UCSD-AML1 (cell line): ENCODE measurements around the gene PIK3R4.

Experiments
- DNase-seq: peaks from one replicate; lab custom pipeline; 2025; ENCODE audit not compliant: unreplicated experiment; lab: John Stamatoyannopoulos, UW

Gene PIK3R4

GRCh38 chr3:130741946-130742610 lies 4.6 kb downstream of the PIK3R4 start:
- DNase-seq = no peak

- DNase-seq = no peak
Measured at GRCh38 chr3:130739848-130740247, 6.8 kb downstream of the PIK3R4 start.

DNA sequence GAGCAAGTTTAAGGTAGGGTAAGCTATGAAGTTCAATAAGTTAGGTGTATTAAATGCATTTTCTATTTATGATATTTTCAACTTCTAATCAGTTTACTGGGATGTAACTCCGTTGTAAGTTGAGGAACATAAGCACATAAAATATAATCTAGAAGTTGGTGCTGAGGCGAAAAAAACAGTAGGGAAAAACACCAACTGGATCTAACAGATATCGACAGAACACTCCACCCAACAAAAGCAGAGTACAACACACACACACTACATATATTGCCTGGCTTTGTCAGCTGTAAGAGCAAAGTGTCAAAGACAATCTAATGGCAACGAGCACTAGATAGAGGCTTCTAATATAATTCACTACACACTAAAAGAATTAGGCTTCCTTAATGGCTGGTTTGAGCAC lies 8.4 kb downstream of the PIK3R4 start:
- DNase-seq = no peak

- no peak for DNase-seq
Measured at GRCh38 chr3:130737622-130738021, 9.0 kb downstream of the PIK3R4 start.

DNA sequence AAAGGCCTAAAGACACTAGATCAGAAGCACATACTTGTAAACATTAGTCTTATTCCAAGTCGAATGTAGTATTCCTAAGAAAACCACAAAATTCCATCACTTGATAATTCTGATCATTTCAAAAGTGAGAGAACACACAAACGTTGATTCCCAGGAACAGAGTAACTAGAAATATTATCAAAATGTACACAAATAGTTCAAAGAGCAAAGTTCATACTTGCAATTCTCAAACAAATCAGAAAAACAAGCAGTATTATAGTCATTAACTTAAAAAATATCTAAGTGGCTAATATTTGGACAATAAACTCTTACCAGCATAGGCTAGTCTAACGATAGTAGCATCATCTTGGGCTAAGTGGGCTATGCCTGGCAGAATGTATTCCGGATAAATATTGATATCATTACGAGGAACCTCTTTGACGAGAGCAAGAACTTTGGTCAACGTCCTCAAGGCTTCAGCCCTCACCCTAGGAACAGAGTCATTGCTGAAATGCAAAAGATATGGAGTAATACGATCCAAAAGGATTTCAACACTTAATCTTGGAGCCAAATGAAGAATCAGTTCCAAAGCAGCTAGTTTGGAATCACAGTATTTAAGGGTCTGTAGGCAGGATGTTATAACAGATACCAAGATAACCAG lies 13.3 kb downstream of the PIK3R4 start:
- no peak for DNase-seq

DNA sequence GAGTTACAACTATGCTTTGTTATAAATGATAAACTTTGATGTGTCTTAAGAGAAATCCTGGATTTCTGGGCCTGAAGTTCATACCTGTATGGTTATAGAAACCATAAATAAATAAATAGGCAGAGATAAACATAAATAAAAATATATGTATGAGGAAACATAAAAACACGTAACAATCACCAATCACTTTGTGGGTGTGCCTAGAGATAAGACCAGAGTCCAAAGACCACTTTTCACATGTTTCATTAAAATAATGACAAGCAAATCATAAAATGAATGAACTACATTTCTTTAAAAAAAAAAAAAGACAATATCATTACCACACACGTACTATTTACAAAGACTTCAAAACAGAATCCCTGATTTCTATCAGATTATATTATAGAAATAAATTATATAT lies 14.1 kb downstream of the PIK3R4 start:
- no peak for DNase-seq

- no peak for DNase-seq
Measured at GRCh38 chr3:130731817-130732216, 14.8 kb downstream of the PIK3R4 start.

DNA sequence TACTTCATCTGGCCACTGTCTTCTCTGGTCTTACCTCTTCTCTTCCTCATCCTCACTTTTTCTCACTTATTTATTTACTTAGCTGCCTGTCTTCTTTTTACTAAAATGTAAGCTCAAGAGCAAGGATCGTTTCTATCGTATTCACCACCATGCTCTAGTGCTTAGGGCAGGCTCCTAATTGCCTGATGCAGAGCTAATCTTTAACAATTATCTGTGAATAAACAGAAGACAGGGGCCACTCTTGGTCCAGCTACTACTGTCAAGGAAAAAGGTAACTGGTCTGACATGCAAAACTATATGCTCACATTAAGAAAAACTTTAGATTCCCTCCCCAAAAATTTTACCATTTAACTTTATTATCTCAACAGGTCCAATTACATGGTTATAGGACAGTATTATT lies 17.5 kb downstream of the PIK3R4 start:
- no peak for DNase-seq

GRCh38 chr3:130728037-130728436 lies 18.6 kb downstream of the PIK3R4 start:
- DNase-seq = no peak

GRCh38 chr3:130725746-130726145 lies 20.9 kb downstream of the PIK3R4 start:
- no peak for DNase-seq

DNA sequence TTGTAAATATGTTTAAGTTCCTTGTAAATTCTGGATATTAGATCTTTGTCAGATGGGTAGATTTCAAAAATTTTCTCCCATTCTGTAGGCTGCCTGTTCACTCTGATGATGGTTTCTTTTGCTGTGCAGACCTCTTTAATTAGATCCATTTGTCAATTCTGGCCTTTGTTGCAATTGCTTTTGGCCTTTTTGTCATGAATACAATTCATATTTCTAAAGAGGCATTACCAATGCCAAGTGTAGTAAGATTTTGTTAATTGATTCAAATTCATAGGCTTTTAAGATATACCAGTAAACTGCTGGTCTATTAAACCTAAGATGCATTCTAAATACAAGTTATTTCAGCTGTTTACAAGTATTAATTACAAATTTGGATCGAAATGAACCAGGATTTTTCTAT lies 31.0 kb downstream of the PIK3R4 start:
- no peak for DNase-seq

DNA sequence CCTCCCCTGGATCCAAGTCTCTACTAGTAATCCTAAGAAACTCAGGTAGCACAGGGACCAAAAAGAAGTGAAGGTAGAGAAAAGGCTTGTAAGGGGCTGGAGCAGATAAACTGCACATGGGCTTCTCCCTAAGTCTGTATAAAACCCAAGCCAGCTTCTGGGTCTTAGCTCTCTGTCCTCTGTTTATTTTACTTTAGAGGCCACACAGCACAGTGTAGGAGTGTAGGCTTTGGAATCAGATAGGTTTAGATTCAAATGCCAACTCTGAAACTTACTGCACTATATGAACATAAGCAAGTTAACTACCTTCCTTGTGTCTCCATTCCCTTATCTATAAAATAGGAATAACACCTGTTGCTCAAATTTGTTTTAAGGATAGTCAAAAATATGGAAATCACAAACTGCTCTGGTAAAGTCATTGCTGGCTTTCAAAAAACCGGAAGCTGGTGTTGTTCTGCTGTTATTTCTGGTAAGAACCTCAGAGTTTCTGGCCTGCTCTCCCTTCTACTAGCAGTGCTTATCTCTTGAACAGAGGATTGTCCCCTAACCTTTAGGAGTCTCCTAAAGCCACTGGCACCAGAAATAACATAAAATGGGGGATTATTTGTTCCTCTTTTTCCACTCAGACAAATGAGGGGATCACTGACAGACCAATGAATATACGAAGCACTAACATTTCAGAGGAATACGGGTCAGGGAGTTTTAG lies 33.8 kb downstream of the PIK3R4 start:
- no peak for DNase-seq

DNA sequence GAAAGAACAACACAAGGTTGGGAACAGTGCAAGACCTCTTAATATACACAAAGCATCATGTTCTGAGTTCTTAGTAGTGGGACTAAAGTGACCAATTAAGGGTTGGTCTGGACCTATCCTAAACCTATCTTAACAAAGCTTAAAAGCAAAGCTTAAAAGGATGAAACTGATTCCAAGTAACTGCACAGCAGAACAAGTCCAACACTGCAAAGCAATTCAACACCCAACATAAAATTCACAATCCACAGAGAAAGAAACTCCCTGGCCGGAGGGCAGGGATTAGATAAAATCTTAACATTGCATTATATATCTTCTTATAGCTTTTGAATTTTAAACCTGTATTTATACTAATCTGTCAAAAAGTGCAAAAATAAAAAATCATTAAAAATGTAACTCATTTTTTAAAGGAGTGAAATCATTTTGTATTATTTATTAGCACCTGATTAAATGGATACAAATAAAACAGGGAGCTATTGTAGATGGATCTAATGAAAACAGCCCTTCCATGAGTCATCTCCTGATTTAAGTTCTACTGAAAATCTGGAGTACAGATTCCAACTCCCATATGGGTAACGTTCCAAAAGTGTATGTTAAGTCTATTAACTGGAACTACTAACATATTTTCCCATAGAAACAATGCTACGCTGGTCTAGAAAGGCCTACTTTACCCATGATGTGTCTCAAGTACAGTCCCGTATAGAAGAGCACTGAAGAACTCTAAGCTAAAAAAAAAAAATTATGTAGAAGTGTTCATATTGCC lies 34.9 kb downstream of the PIK3R4 start:
- DNase-seq = no peak

- no peak for DNase-seq
Measured at GRCh38 chr3:130709671-130710070, 37.0 kb downstream of the PIK3R4 start.

DNA sequence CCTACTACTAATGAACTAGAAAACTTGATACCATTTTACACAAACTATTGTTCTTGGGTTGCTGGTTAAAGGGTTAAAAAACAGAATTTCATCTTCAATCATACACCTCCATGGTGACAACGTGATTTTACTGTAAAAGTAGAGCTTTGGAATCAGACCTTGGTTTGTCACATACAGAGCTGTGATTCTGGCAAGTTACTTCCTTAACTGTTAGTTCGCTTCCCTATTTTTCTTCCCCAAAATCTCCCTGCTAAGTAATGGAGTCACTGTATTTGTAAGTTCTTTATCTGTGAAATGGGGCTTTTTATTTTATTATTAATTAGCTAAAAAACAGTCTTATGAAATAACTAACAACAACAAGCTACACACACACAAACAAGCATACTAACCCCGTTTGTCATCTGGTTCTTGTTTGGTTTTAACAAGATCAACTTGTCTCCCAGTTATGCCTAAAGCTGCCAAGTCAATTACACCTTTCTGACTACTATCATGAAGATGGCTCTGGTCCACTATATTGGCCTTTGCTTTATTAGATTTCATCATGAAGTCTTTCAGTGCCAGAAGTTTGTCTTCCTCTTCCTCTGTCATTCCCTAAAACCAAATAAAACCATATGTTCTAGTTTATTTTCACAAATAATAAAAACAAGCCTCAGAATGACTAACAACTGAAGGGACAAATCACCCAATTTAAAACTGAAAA lies 38.6 kb downstream of the PIK3R4 start:
- DNase-seq = no peak

DNA sequence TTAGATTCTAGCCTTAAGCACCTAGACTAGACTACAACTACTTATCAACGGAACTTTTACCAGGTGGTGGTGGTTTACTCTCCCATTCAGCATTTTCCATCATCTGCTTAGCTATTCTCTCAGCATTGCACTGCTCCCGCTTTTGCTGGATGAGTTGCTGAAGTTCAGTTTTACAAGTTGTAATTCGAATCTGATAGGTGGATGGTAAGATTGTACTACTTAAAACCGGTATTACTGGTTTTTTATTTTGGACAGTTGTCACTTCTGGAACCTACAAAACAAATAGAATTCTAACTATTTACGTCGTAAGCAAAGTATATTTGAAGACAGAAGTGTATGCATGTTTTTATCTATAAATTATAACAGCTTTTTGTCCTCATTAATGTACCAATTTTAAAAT lies 41.1 kb downstream of the PIK3R4 start:
- DNase-seq = no peak

DNA sequence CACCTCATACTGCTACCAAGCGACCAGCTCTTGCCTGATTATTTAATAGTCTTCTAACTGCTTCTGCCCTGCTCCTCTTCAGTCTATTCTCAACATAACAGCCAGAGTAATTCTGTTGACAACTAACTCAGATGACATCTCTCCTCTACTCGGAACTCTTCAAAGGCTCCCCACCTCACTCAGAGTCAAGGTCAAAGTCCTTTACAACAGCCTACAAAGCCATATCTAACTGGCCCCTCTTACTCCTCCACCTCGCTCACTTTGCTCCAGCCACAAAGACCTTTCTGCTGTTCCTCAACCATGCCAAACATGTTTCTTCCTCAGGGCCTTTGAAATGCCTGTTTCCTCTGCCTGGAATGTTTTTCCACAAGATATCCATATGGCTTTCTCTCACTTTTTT lies 43.6 kb downstream of the PIK3R4 start:
- DNase-seq = no peak

- DNase-seq = no peak
Measured at GRCh38 chr3:130700541-130700940, 46.1 kb downstream of the PIK3R4 start.

DNA sequence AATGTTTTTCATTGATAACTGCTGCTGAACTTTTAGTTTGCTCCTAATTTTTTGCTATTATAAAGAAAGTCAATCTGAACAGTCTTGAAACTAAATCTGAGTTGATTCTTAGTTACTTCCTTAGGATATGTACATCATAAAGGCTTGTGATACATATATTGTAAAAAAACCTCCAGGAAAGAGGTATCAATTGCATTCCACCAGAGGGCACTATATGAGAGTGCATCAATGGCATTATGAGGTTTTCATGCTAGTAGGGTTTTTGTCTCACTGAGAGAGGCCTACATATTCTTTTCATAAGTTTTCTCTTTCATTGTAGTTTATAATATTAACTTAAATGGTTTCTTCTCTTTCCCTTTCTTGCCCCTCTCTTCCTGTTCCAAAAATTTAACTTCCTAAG lies 46.9 kb downstream of the PIK3R4 start:
- no peak for DNase-seq

GRCh38 chr3:130693314-130693713 lies 53.3 kb downstream of the PIK3R4 start:
- no peak for DNase-seq

DNA sequence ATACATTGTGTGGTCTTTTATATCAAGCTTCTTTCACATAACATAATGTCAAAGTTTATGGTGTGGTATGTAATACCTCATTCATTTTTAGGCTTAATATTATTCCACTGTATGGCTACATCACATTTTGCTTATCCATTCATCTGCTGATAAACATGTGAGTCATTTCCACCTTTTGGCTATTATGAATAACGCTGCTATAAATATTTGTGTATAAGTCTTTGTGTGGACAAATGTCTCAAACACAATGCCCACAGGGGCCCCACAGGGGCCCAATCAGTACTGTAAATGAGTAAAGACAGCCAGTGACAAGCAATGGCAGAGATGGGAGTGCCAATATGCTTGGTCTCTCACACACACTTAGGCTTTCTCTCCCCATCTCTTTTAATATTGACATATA lies 54.2 kb downstream of the PIK3R4 start:
- no peak for DNase-seq
